ENCODE results near the gene CD101.

Gene CD101

DNA sequence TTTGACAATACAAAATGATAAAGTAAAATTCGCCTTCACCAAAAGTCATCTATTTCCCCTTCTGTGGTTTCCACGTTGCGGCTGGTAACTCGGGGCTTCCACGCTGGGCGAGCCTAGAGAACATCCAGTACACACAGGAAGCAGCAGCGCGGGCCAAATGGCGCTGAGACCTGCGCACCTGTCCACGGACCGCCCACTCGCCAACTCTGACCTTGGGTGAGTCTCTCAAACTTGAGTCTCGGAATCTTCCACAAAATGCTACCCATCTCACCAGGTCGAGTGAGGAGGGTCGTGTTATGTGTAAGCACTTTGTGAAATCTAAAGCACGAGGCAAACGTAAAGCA, 57.7 kb downstream of the CD101 start:
- DNase-seq, result no peak

DNA sequence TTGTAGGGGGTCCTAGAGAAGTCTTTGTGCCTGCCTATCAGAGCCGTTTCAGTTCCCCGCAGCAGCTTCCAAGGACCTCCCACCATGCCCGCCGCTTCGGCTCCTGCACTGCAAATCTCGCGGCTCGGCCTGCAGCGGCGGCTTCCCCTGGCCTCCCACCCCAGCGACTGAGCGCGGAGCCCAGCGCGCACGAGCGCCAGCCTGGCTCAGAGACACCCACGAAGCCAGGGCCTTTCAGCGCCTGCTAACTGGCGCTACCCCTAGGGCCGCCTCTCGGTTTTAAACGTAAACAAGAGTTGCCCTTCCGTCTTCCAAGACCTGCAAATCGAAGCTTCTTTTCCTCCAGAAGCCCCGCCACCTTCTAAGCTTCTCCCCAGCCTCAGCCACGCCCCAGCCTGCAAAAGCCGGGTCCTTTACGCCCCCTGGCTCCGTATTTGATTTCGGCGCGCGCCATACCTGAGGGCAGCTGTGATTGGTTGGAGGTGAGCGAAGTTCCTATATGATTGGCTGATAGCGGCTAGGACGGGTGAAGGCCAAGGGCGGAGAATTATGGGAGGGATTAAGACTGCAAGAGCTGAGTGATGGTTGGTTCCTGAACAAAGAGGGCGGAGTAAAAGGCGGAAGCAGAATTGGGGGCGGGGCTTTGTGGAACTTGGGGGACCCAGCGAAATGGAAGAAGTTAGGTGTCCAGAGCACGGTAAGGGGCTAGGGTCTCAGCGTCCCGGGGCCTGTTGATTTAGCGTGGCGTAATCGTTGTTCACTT, 58.3 kb downstream of the CD101 start, which contains the start of gene TTF2:
Gene TTF2, plus strand, starts transcription at position 649 of the 763 bp plus-strand sequence. Its CDS starts 21 bp downstream, at position 670.
- DNase-seq, result peak; percentile 98

GRCh38 chr1:117060441-117061317, 59.1 kb downstream of the CD101 start:
- DNase-seq, result no peak

- DNase-seq, result no peak
Observed at GRCh38 chr1:117061986-117062415, 60.4 kb downstream of the CD101 start.

GRCh38 chr1:117066367-117066766, 64.8 kb downstream of the CD101 start:
- DNase-seq, result no peak

DNA sequence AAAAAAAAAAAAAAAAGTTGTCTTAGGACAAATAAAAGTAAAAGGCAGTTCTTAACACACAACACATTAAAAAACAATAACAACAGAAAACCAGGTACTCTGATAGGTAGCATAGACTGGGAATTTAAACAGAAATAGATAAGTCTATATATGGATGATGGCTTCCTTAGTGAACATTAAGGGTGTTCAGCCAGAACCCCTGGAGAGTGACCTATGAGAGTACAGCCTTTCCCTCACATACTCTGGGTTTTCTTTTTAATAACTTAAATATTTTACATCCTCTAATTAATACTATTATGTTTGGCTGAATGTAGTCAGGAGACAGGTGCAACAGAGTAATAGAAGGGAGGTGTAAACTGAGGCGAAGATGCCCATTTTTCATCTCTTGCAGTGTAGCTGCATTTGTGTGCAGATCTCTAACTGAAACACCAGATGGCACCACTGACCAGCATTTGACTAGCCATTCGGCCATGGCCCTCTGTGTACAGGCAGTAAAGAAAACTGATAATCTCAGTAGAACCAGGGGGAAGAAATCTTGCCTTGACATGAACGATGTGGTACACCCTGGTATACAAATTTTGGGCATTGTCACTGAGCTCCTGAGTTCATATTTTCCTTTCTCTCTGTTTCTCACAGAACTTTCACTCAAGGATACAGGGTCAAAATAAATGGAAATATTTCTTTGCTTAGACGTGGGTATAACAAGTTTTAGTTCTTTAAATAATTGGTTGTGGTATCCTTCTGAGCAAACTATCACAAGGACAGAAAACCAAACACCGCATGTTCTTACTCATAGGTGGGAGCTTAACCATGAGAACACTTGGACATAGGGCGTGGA, 66.2 kb downstream of the CD101 start:
- no peak for DNase-seq

- DNase-seq, result no peak
Observed at GRCh38 chr1:117068580-117068979, 67.0 kb downstream of the CD101 start.

GRCh38 chr1:117069220-117069844, 67.8 kb downstream of the CD101 start:
- DNase-seq, result no peak

- no peak for DNase-seq
Observed at GRCh38 chr1:117070124-117070523, 68.6 kb downstream of the CD101 start.

DNA sequence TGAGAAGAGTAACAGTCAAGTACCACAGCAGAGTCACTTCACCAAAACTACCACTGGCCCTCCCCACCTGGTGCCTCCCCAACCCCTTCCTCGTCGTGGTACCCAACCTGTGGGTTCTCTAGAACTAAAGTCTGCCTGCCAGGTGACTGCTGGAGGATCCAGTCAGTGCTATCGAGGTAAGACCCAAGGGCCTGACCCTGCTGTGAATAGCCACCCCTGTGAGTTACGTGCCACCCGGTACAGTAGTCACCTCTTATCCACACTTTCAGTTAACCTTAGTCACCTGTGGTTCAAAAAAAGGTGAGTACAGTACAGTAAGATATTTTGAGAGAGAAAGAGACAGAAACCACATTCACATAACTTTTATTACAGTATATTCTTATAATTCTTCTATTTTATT, 75.1 kb downstream of the CD101 start:
- DNase-seq, result no peak

GRCh38 chr1:117077267-117077666, 75.7 kb downstream of the CD101 start:
- no peak for DNase-seq

DNA sequence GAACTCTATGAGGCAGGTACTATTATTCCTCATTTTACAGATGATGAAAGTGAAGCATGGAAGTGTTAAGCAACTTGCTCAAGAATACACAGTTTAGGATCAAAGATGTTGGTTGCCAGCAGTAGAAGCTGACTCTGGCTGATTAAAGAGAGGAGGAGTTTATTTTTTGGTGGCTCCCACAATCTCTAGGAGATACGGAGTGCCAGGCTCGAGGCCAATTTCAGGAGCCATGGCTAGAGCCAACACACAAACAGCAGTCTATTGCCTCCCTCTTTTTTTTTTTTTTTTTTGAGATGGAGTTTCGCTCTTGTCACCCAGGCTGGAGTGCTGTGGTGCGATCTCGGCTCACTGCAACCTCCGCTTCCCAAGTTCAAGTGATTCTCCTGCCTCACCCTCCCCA, 78.2 kb downstream of the CD101 start:
- no peak for DNase-seq

GRCh38 chr1:117084231-117084630, 82.7 kb downstream of the CD101 start:
- no peak for DNase-seq

Data from NCI-H2029 treated with DMSO at 0.1 percent for 48 hours (cell line).